Measurements from ENCODE around the gene NDUFS8.

The NDUFS8 gene

GRCh38 chr11:68003846-68004550 lies 26.5 kb upstream of the NDUFS8 start, which contains the start of gene UNC93B1:
Gene UNC93B1 (minus strand): TSS chr11:68004097. CDS start chr11:68004043, 54 bp downstream.
- peak; percentile 75 for DNase-seq

GRCh38 chr11:68004551-68005335 lies 25.7 kb upstream of the NDUFS8 start:
- DNase-seq: no peak

- DNase-seq: no peak
These were observed 23.8 kb upstream of the NDUFS8 start for GRCh38 chr11:68006606-68007166.

GRCh38 chr11:68007498-68008380 lies 22.7 kb upstream of the NDUFS8 start:
- no peak for DNase-seq

- no peak for DNase-seq
These were observed 21.8 kb upstream of the NDUFS8 start for GRCh38 chr11:68008381-68009337.

- DNase-seq: peak; percentile 59
These were observed 20.9 kb upstream of the NDUFS8 start for GRCh38 chr11:68009391-68010089.

GRCh38 chr11:68010090-68011041 lies 20.1 kb upstream of the NDUFS8 start, which contains the start of gene ALDH3B1:
Gene ALDH3B1 (plus strand): TSS chr11:68010327. CDS start chr11:68015298, 4,971 bp downstream.
- DNase-seq: peak; percentile 73

- DNase-seq: no peak
These were observed 19.2 kb upstream of the NDUFS8 start for GRCh38 chr11:68011051-68011943.

- DNase-seq: no peak
These were observed 18.2 kb upstream of the NDUFS8 start for GRCh38 chr11:68012044-68012842.

GRCh38 chr11:68012843-68013610 lies 17.5 kb upstream of the NDUFS8 start:
- peak; percentile 97 for DNase-seq

GRCh38 chr11:68013611-68014156 lies 16.8 kb upstream of the NDUFS8 start:
- no peak for DNase-seq

- peak; percentile 29 for DNase-seq
These were observed 16.1 kb upstream of the NDUFS8 start for GRCh38 chr11:68014157-68014946.

- DNase-seq: no peak
These were observed 15.5 kb upstream of the NDUFS8 start for GRCh38 chr11:68014947-68015447.

GRCh38 chr11:68015467-68015866 lies 15.0 kb upstream of the NDUFS8 start:
- DNase-seq: no peak

GRCh38 chr11:68016161-68016903 lies 14.1 kb upstream of the NDUFS8 start:
- no peak for DNase-seq
